Measurements from ENCODE around the gene MACROD2.

MACROD2 gene

DNA sequence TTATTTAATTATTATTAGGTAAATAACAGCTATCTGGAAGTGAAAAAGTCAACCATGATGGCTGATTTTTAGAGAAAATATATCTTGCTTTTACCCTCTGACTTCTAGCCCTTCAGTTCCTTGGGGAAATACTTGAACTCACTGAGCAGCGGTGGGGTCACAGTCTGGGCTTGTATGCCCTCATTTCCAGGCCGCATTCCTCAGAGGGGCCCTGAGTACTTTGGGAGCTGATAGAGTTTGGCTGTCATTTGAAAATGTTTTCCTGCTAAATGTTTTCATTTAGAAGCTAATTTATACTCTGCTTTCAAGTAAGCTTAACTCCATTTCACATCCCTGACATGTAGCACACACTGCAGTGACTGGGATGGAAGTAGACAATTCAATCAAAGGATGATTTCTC, 1549.4 kb downstream of the MACROD2 start:
- DNase-seq (ENCODE audit: low spot score): no peak
- TF ChIP-seq, protein P1, sequence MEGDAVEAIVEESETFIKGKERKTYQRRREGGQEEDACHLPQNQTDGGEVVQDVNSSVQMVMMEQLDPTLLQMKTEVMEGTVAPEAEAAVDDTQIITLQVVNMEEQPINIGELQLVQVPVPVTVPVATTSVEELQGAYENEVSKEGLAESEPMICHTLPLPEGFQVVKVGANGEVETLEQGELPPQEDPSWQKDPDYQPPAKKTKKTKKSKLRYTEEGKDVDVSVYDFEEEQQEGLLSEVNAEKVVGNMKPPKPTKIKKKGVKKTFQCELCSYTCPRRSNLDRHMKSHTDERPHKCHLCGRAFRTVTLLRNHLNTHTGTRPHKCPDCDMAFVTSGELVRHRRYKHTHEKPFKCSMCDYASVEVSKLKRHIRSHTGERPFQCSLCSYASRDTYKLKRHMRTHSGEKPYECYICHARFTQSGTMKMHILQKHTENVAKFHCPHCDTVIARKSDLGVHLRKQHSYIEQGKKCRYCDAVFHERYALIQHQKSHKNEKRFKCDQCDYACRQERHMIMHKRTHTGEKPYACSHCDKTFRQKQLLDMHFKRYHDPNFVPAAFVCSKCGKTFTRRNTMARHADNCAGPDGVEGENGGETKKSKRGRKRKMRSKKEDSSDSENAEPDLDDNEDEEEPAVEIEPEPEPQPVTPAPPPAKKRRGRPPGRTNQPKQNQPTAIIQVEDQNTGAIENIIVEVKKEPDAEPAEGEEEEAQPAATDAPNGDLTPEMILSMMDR (IDR thresholded peaks at IDR 0.05; ENCODE audit: extremely low read depth, missing control alignments): no peak

DNA sequence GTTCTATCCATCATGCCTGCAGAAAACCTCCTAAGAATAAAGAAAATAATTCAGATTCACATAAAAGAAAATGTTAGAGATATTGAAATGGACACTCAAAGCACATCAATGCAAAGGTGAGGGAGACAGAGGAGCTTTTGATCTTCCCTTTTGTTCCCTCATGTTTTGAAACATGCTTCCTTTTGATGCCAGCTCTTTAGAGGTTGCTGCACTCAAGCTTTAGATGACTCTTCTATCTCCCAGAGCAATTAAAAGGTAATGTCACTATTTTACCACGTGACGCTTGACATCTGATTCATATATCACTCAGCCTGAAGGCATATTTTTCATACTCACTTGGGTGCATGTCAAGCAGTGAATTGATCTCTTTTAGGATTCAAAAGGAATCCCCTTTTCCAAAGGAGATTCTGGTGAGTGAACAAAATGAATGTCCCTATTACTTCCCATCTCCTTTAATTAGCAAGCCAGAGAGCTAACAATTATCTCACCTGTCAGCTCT, 1551.3 kb downstream of the MACROD2 start:
- no peak for DNase-seq (ENCODE audit: low spot score)
- TF ChIP-seq, protein P1 (IDR thresholded peaks at IDR 0.05; ENCODE audit: extremely low read depth, missing control alignments): no peak

DNA sequence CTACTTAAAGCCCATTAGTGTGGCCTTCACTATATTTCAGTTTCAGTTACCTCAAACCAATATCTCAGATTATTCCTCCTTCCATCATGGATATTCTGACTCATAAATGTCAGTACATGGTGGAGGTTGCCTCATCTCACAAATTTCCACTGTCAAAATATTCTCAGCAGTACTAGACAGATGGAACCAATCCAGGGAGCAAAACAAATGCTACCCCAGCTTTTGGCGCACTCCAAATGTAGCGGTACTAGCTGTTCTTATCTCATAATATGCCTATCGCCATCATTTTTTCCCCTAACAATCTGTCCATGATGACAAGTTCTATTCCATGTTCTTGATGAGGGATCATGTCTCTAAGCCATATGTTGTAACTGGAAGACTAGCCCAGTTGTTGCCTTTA, 1551.8 kb downstream of the MACROD2 start:
- no peak for DNase-seq (ENCODE audit: low spot score)

DNA sequence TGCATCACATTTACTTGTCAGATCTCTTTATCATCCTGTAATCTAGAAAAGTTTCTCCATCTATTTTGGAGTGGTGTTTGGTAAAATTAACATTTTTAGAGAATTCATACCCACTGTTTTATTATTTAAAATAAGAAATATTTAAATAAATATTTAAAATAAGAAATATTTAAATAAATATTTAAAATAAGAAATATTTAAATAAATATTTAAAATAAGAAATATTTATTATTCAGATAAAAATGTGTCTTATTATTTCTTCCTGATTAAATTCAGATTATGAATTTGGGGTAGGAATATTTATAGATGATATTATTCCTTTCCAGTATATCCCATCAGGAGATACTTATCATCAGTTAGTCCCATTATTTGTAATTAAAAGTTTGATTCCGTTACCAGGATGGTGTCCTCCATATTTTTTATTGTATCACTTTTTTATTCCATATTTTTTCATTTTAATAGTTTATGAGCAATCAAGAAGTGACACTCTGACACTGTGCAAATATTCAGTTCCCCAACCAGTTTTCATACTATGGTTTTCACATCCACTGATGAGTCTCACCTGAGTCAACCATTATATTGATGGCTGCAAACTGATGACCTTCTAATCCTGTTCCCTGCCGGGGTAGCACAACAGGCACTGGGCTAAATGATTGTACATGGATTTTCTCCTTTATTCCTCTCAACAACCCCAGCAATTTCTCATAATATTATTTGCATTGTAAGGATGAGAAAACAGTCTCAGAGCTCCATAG, 1555.0 kb downstream of the MACROD2 start:
- TF ChIP-seq, protein P1 (IDR thresholded peaks at IDR 0.05; ENCODE audit: extremely low read depth, missing control alignments): no peak
- no peak for DNase-seq (ENCODE audit: low spot score)

More for the DNA sequence above, 1551.8 kb downstream of the MACROD2 start:
- TF ChIP-seq, protein P1 (IDR thresholded peaks at IDR 0.05; ENCODE audit: extremely low read depth, missing control alignments): no peak

DNA sequence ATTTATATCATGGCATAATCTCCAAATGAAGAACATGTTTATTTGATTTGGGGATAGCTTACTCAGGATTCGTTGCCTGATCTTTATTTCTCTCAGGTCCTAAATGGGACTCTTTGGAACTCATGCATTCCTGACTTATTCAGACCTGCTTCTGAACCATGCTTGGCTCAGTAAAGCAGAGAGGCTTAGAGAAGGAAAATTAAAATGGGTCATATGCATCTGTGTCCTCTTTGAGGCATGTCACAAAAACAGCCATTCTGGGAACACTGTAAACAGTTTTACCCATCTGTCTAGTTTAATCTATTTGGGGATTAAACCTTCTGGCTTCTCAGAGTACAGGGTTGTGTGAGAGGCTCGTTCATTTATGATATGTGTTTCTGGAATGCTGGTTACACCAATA, 1560.6 kb downstream of the MACROD2 start:
- TF ChIP-seq, protein P1 (IDR thresholded peaks at IDR 0.05; ENCODE audit: extremely low read depth, missing control alignments): no peak
- no peak for DNase-seq (ENCODE audit: low spot score)

DNA sequence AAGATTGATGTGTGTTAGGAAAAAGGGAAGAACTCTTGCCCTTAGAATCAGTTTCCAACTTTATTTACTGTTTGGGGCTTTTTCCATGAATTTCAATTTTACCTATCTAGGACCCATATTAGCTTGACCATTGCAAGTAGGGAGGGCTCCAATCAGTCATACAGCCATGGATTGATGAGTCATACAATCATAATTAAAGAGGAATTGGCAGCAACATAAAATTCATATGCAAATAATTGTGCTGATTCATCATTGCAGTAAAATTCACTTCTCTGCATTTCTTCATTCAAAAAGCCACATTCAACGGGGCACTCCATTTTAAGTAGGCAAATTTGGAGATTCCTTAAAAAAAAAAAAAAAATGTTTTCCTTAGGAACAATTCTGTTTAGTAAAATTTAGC, 1561.6 kb downstream of the MACROD2 start:
- no peak for DNase-seq (ENCODE audit: low spot score)
- TF ChIP-seq, protein P1 (IDR thresholded peaks at IDR 0.05; ENCODE audit: extremely low read depth, missing control alignments): no peak

DNA sequence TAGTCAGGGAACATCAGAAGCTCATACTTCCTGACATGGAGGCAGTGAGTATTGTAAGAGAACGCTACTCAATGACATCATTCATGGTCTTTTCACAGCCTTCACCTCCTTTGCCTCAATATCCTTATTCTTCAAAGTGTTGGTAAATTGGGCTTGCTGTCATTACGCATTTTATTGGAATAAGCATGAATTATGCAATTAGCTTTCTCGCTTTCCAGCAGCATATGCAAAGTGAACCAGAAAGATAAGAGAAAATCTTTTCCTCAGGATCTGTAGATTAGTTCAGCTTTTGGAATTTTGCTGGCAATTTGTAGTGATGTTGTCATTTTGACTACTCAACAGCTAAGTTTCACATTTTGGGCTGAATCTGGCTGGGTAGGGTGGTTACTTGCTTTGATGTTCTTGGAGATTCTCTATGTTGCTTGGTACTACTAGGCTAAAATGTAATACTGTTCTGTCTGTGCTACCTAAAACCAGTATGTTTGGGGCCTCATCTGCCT, 1565.8 kb downstream of the MACROD2 start:
- DNase-seq (ENCODE audit: low spot score): no peak
- TF ChIP-seq, protein P1 (IDR thresholded peaks at IDR 0.05; ENCODE audit: extremely low read depth, missing control alignments): no peak
